H1 (cell line): Measurements from ENCODE around the gene SLCO4A1. TPM values are rescaled to one million over a fixed set of nuclear protein-coding genes. Genes with fewer than 3 reads are reported as not detected.

Experiments used
- CTCF ChIA-PET: fragments of 300-600 bp; sonication (Branson Sonifier 250); formaldehyde crosslinking; loops from one replicate; lab custom pipeline; 2021; ENCODE audit not compliant: partially characterized antibody; lab: Charles Lee
- POLR2A ChIA-PET: fragments of 300-600 bp; sonication (Branson Sonifier 250); formaldehyde crosslinking; loops from one replicate; lab custom pipeline; 2021; ENCODE audit warnings: inconsistent platforms; ENCODE audit not compliant: partially characterized antibody; lab: Charles Lee
- DNase-seq, 2 experiments: peaks; one replicate each; pipeline versions ENCODE4 v3.0.0 to v3.0.0-alpha.2; 2010 to 2022; ENCODE audit warnings: low spot score in 2 of 2, low read depth in 1 of 2, mixed read lengths in 1 of 2
- FAIRE-seq: peaks from 2 replicates; lab custom pipeline; 2011; peaks lifted over from hg19 to GRCh38; lab: Jason Lieb, UNC
- H2AFZ ChIP-seq: 2 replicates; pipeline ENCODE4 v1.8.1; 2012; ENCODE audit warnings: low read length, inconsistent platforms
- H2AK5ac ChIP-seq: 2 replicates; pipeline ENCODE4 v1.6.1; 2013; ENCODE audit warnings: low read depth, low read length
- H2BK120ac ChIP-seq: replicated peaks from 2 replicates; pipeline ENCODE3; 2013; ENCODE audit warnings: low read depth, low read length, inconsistent platforms
- H2BK12ac ChIP-seq: 2 replicates; pipeline ENCODE4 v1.6.1; 2013; ENCODE audit warnings: low read depth, low read length
- H2BK15ac ChIP-seq: 2 replicates; pipeline ENCODE4 v1.6.1; 2013; ENCODE audit warnings: low read length
- H2BK20ac ChIP-seq: 2 replicates; pipeline ENCODE4 v1.6.1; 2013; ENCODE audit warnings: low read length
- H2BK5ac ChIP-seq: 2 replicates; pipeline ENCODE4 v1.6.1; 2013; ENCODE audit warnings: low read depth, low read length
- H3K14ac ChIP-seq: 2 replicates; pipeline ENCODE4 v1.6.1; 2013; ENCODE audit warnings: inconsistent platforms; ENCODE audit not compliant: insufficient read length
- H3K18ac ChIP-seq: 2 replicates; pipeline ENCODE4 v1.6.1; 2013; ENCODE audit warnings: low read length; ENCODE audit errors: extremely low read depth
- H3K23ac ChIP-seq: 2 replicates; pipeline ENCODE4 v1.6.1; 2013; ENCODE audit warnings: inconsistent platforms; ENCODE audit not compliant: insufficient read length
- H3K23me2 ChIP-seq: 2 replicates; pipeline ENCODE4 v1.6.1; 2013; ENCODE audit warnings: low read depth, low read length
- H3K27ac ChIP-seq: 2 replicates; pipeline ENCODE4 v1.6.1; 2011; ENCODE audit warnings: low read depth, low read length, inconsistent platforms
- H3K27me3 ChIP-seq, 4 experiments: replicated peaks in 1 of 4; 1 replicate in 1 of 4; 2 replicates in 3 of 4; pipeline versions ENCODE4 v1.6.1 to v1.8.1; 2011 to 2013; ENCODE audit warnings: low read length in 3 of 4, mild to moderate bottlenecking in 3 of 4, inconsistent platforms in 2 of 4, mixed read lengths in 2 of 4, moderate library complexity in 1 of 4; ENCODE audit not compliant: control insufficient read depth in 3 of 4, insufficient read depth in 3 of 4; ENCODE audit errors: extremely low read depth in 1 of 4
- H3K36me3 ChIP-seq, 4 experiments: 2 replicates each; pipeline versions ENCODE4 v1.6.1 to v1.8.1; 2011 to 2013; ENCODE audit warnings: mild to moderate bottlenecking in 4 of 4, low read length in 3 of 4, moderate library complexity in 2 of 4, control low read depth in 1 of 4, inconsistent platforms in 1 of 4; ENCODE audit not compliant: insufficient read depth in 4 of 4, control insufficient read depth in 2 of 4
- H3K4ac ChIP-seq: replicated peaks from 2 replicates; pipeline ENCODE3; 2013; ENCODE audit warnings: low read length, low read depth, mixed read lengths, inconsistent platforms; ENCODE audit not compliant: insufficient read length
- H3K4me1 ChIP-seq, 4 experiments: replicated peaks in 1 of 4; 1 replicate in 1 of 4; 2 replicates in 3 of 4; pipeline versions ENCODE4 v1.6.1 to v1.8.1; 2011 to 2013; ENCODE audit warnings: low read length in 3 of 4, inconsistent platforms in 2 of 4, mixed read lengths in 1 of 4; ENCODE audit not compliant: insufficient read depth in 4 of 4, control insufficient read depth in 3 of 4
- H3K4me2 ChIP-seq, 2 experiments: 2 replicates each; pipeline versions ENCODE4 v1.6.1 to v1.8.1; 2011 to 2013; ENCODE audit warnings: low read depth in 2 of 2, low read length in 2 of 2, control low read depth in 1 of 2, inconsistent platforms in 1 of 2, mild to moderate bottlenecking in 1 of 2; ENCODE audit not compliant: insufficient read depth in 1 of 2
- H3K4me3 ChIP-seq, 4 experiments: fragments of 200-600, 300-600 bp in 1 of 4; sonication (generic), shearing (Covaris generic), sonication (Bioruptor Twin) in 1 of 4; 2 replicates each; pipeline versions ENCODE4 v1.5.1 to v1.8.1; 2011 to 2016; ENCODE audit warnings: low read length in 4 of 4, low read depth in 3 of 4, control low read depth in 2 of 4, inconsistent platforms in 2 of 4, mild to moderate bottlenecking in 2 of 4, mixed read lengths in 1 of 4, moderate library complexity in 1 of 4; ENCODE audit not compliant: insufficient read depth in 2 of 4; ENCODE audit errors: extremely low read depth in 1 of 4
- H3K56ac ChIP-seq: replicated peaks from 2 replicates; pipeline ENCODE3; 2013; ENCODE audit warnings: low read depth, mild to moderate bottlenecking, mixed read lengths, low read length, inconsistent platforms; ENCODE audit not compliant: insufficient read length
- H3K79me1 ChIP-seq: 2 replicates; pipeline ENCODE4 v1.6.1; 2013; ENCODE audit warnings: low read depth, low read length, control low read depth
- H3K79me2 ChIP-seq, 2 experiments: 2 replicates each; pipeline versions ENCODE4 v1.6.1 to v1.8.1; 2012 to 2013; ENCODE audit warnings: low read length in 2 of 2, mild to moderate bottlenecking in 2 of 2, inconsistent platforms in 1 of 2; ENCODE audit not compliant: insufficient read depth in 2 of 2, control insufficient read depth in 1 of 2
- H3K9ac ChIP-seq, 4 experiments: replicated peaks in 1 of 4; 1 replicate in 1 of 4; 2 replicates in 3 of 4; pipeline versions ENCODE4 v1.6.1 to v1.8.1; 2011 to 2013; ENCODE audit warnings: low read depth in 3 of 4, low read length in 3 of 4, control low read depth in 2 of 4, mild to moderate bottlenecking in 2 of 4, moderate library complexity in 2 of 4, inconsistent platforms in 1 of 4; ENCODE audit errors: extremely low read depth in 1 of 4
- H3K9me3 ChIP-seq, 2 experiments: 2 replicates each; pipeline versions ENCODE4 v1.6.1 to v1.8.1; 2012 to 2013; ENCODE audit warnings: mild to moderate bottlenecking in 2 of 2, moderate library complexity in 2 of 2, control low read depth in 1 of 2, inconsistent platforms in 1 of 2, low read depth in 1 of 2, low read length in 1 of 2, mixed read lengths in 1 of 2; ENCODE audit not compliant: insufficient read depth in 2 of 2
- H4K20me1 ChIP-seq, 2 experiments: replicated peaks in 1 of 2; 2 replicates each; pipeline versions ENCODE3 to v1.8.1; 2011 to 2013; ENCODE audit warnings: inconsistent platforms in 2 of 2, low read length in 2 of 2, mild to moderate bottlenecking in 1 of 2; ENCODE audit not compliant: insufficient read depth in 2 of 2, control insufficient read depth in 1 of 2
- H4K5ac ChIP-seq: 2 replicates; pipeline ENCODE4 v1.6.1; 2013; ENCODE audit warnings: low read length, low read depth, mixed read lengths, inconsistent platforms; ENCODE audit not compliant: insufficient read length
- H4K8ac ChIP-seq: 2 replicates; pipeline ENCODE4 v1.8.0; 2013; ENCODE audit warnings: mild to moderate bottlenecking, moderate library complexity, low read length, inconsistent platforms; ENCODE audit not compliant: insufficient read depth; ENCODE audit errors: extremely low read depth
- H4K91ac ChIP-seq: replicated peaks from 2 replicates; pipeline ENCODE3; 2013; ENCODE audit warnings: low read length, mixed read lengths, inconsistent platforms; ENCODE audit not compliant: insufficient read length
- ATF2 ChIP-seq: IDR thresholded peaks from 2 replicates; pipeline ENCODE4 v1.6.1; 2012; ENCODE audit warnings: low read length, inconsistent platforms
- BRCA1 ChIP-seq: IDR thresholded peaks from 2 replicates; pipeline ENCODE4 v1.6.1; 2012; ENCODE audit warnings: low read depth, low read length, improper control_type of control experiment
- KDM1A ChIP-seq: fragments of 200-600, 300-600 bp; sonication (generic); IDR thresholded peaks from 2 replicates; pipeline ENCODE4 v1.7.1; 2016; ENCODE audit warnings: mild to moderate bottlenecking, low read length, borderline replicate concordance
- POU5F1 ChIP-seq: IDR thresholded peaks from 2 replicates; pipeline ENCODE4 v1.6.1; 2011; ENCODE audit warnings: low read depth, mild to moderate bottlenecking, low read length, moderate library complexity
- SP2 ChIP-seq: IDR thresholded peaks from 2 replicates; pipeline ENCODE4 v1.6.1; 2012; ENCODE audit warnings: mild to moderate bottlenecking, low read length, inconsistent platforms
- TCF12 ChIP-seq: IDR thresholded peaks from 2 replicates; pipeline ENCODE4 v1.6.1; 2011; ENCODE audit warnings: low read depth, mild to moderate bottlenecking, low read length
- WGBS, 2 experiments: shearing (Covaris generic) in 1 of 2; methylation state at CpG; one replicate each; pipeline versions ENCODE4 v1.1.6 to v1.1.7; 2013 to 2015; ENCODE audit warnings: low lambda C conversion rate in 2 of 2, mixed read lengths in 2 of 2, inconsistent platforms in 1 of 2, low coverage in 1 of 2, missing lambda C conversion rate in 1 of 2; ENCODE audit not compliant: insufficient replicate concordance in 2 of 2, insufficient coverage in 1 of 2, insufficient read length in 1 of 2; ENCODE audit errors: extremely low coverage in 1 of 2, missing lambda C conversion rate in 1 of 2; 5-methylcytosine and 5-hydroxymethylcytosine counted together
- polyA plus RNA-seq, 7 experiments: library from polyadenylated mRNA; depleted of rRNA in 3 of 7; stranded (reverse) in 5 of 7; unstranded in 2 of 7; fragments of >200 nt in 5 of 7; fragments of 200-250 nt in 2 of 7; gene quantifications; 1 replicate in 5 of 7; 2 replicates in 1 of 7; 4 replicates in 1 of 7; pipeline versions ENCODE4 v1.2.1 to v1.2.3, GENCODE V29; 2011 to 2013; ENCODE audit warnings: missing spikeins in 2 of 7, mixed read lengths in 2 of 7
- total RNA-seq: library from RNA; stranded (reverse); fragmentation: NEBNext Ultra II Directional; extraction: Animal tissue kit (Norgen Biotek cat#: 25700); gene quantifications from 2 replicates; pipeline ENCODE4 v1.2.1, GENCODE V29; 2021

SLCO4A1 gene
- total and polyA plus RNA-seq, 2 of the 8 experiments (the other 6 are each of a cell fraction or from before 2014, with no cell fraction given): 10.5 to 18.5 TPM

GRCh38 chr20:62660240-62660615 is 17.9 kb downstream of the SLCO4A1 start:
- CTCF ChIA-PET: interaction anchor here (0.6 to 1.7 kb wide), 4 partner anchors 46 to 155 kb away, joined by 3 to 6 read pairs (median 4); no protein-coding TSS in a partner anchor

More at GRCh38 chr20:62660240-62660615, 17.9 kb downstream of the SLCO4A1 start:
- no peak overlapping the region for H2BK12ac ChIP-seq
- no peak overlapping the region for H3K4ac ChIP-seq
- H3K9ac ChIP-seq: no peak overlapping the region
- H2BK20ac ChIP-seq: no peak overlapping the region
- H3K14ac ChIP-seq: no peak overlapping the region
- H4K5ac ChIP-seq: no peak overlapping the region
- no peak overlapping the region for H3K4me2 ChIP-seq
- H3K27ac ChIP-seq: no peak overlapping the region
- H3K9me3 ChIP-seq: no peaks in the 10 kb centered on the region
- no peak overlapping the region for H4K91ac ChIP-seq
- no peaks in the 10 kb centered on the region; a peak in 1 of 7 replicates for H3K4me1 ChIP-seq
- no peak overlapping the region for H2BK15ac ChIP-seq
- no peak overlapping the region for H3K18ac ChIP-seq
- no peak overlapping the region for H2AK5ac ChIP-seq
- TF ChIP-seq BRCA1 (no peak), KDM1A (no peak), ATF2 (no peak), TCF12 (no peak), POU5F1 (no peak), SP2 (no peak)
- peaks cover 7% of the 10 kb centered on the region; the same call in 1 of the 2 replicates for H3K79me1 ChIP-seq
- no peak overlapping the region for H2BK120ac ChIP-seq
- no peaks in the 10 kb centered on the region for H3K79me2 ChIP-seq
- no peak for FAIRE-seq
- H3K23me2 ChIP-seq: no peaks in the 10 kb centered on the region
- WGBS, 2 experiments: 90% methylated on average over 15 of the region's 15 CpGs; no CpG with 5 or more reads in 1 of the 2 experiments
- H3K56ac ChIP-seq: no peak overlapping the region
- H4K8ac ChIP-seq: no peak overlapping the region
- no peak for DNase-seq
- no peaks in the 10 kb centered on the region; a peak in 1 of 7 replicates for H3K27me3 ChIP-seq
- peaks cover 6 to 23% of the 10 kb centered on the region in 2 experiments for H4K20me1 ChIP-seq
- H3K23ac ChIP-seq: no peak overlapping the region
- no peaks in the 10 kb centered on the region for H3K36me3 ChIP-seq
- H2AFZ ChIP-seq: no peak overlapping the region
- H2BK5ac ChIP-seq: no peak overlapping the region
- H3K4me3 ChIP-seq: no peak overlapping the region
- POLR2A ChIA-PET: no interaction called here
